B cell (primary cell): Measurements from ENCODE around the gene MLLT3. TPM values are rescaled to one million over a fixed set of nuclear protein-coding genes. Genes with fewer than 3 reads are reported as not detected.

Source experiments
- ATAC-seq: fragments of 200-7000 bp; cut with Tn5 transposase; one replicate; pipeline ENCODE4 v1.10.0; 2021; ENCODE audit warnings: low read depth, mild to moderate bottlenecking, moderate number of reproducible peaks, moderate library complexity
- CTCF ChIA-PET: fragments of 350-600 bp; sonication (Branson Sonifier 250); formaldehyde crosslinking; loops from one replicate; lab custom pipeline; 2021; ENCODE audit warnings: antibody characterized with exemption, inconsistent platforms; lab: Charles Lee
- POLR2A ChIA-PET: fragments of 350-600 bp; sonication (Branson Sonifier 250); formaldehyde crosslinking; loops from one replicate; lab custom pipeline; 2021; ENCODE audit warnings: antibody characterized with exemption; lab: Charles Lee
- DNase-seq: peaks from one replicate; pipeline ENCODE4 v3.0.0; 2013
- H2AFZ ChIP-seq: 2 replicates; pipeline ENCODE4 v1.6.1; 2012; ENCODE audit warnings: mild to moderate bottlenecking, low read depth, low read length; ENCODE audit not compliant: insufficient read depth, poor library complexity, severe bottlenecking
- H3K27ac ChIP-seq, 2 donors: 1 replicate in 1 of 2; 2 replicates in 1 of 2; pipeline ENCODE4 v1.5.1; 2012 to 2013; ENCODE audit warnings: low read length in 2 of 2, mild to moderate bottlenecking in 2 of 2, moderate library complexity in 1 of 2
- H3K27me3 ChIP-seq, 4 experiments: fragments of 200-600 bp in 1 of 4; sonication (generic) in 1 of 4; replicated peaks in 1 of 4; 1 replicate in 2 of 4; 2 replicates in 2 of 4; pipeline versions ENCODE4 v1.6.1 to v1.7.0; 2013 to 2016; ENCODE audit warnings: low read length in 3 of 4, mild to moderate bottlenecking in 2 of 4, mixed read lengths in 1 of 4, moderate library complexity in 1 of 4; ENCODE audit not compliant: insufficient read depth in 4 of 4, control insufficient read depth in 3 of 4; ENCODE audit errors: control extremely low read depth in 1 of 4
- H3K36me3 ChIP-seq, 2 experiments: replicated peaks in 1 of 2; 1 replicate in 1 of 2; 2 replicates in 1 of 2; pipeline versions ENCODE4 v1.6.1 to v1.7.1; 2013; ENCODE audit warnings: low read length in 1 of 2; ENCODE audit not compliant: insufficient read depth in 2 of 2, control insufficient read depth in 1 of 2; ENCODE audit errors: control extremely low read depth in 1 of 2, extremely low read depth in 1 of 2
- H3K4me1 ChIP-seq, 2 donors: fragments of 200-600 bp in 1 of 2; sonication (generic) in 1 of 2; 1 replicate in 1 of 2; 2 replicates in 1 of 2; pipeline versions ENCODE4 v1.5.1 to v1.6.1; 2013 to 2017; ENCODE audit warnings: low read length in 2 of 2; ENCODE audit not compliant: control insufficient read depth in 2 of 2, insufficient read depth in 2 of 2
- H3K4me2 ChIP-seq: replicated peaks from 2 replicates; pipeline ENCODE3; 2012; ENCODE audit warnings: mild to moderate bottlenecking, low read depth, low read length; ENCODE audit not compliant: poor library complexity, severe bottlenecking
- H3K4me3 ChIP-seq, 5 experiments: fragments of 200-600 bp in 1 of 5; sonication (generic) in 1 of 5; 1 replicate in 3 of 5; 2 replicates in 2 of 5; pipeline versions ENCODE4 v1.5.1 to v1.7.0; 2011 to 2016; ENCODE audit warnings: low read length in 4 of 5, mild to moderate bottlenecking in 4 of 5, low read depth in 2 of 5, control low read depth in 1 of 5, moderate library complexity in 1 of 5; ENCODE audit not compliant: insufficient read depth in 1 of 5; ENCODE audit errors: control extremely low read depth in 1 of 5, extremely low read depth in 1 of 5
- H3K79me2 ChIP-seq: fragments of 200-600 bp; sonication (generic); one replicate; pipeline ENCODE4 v1.6.0; 2016; ENCODE audit warnings: low read length; ENCODE audit not compliant: control insufficient read depth, insufficient read depth
- H3K9ac ChIP-seq: fragments of 200-600 bp; sonication (generic); 2 replicates; pipeline ENCODE4 v1.6.1; 2017; ENCODE audit warnings: mild to moderate bottlenecking, low read length, moderate library complexity
- H3K9me3 ChIP-seq, 3 donors: one replicate each; pipeline versions ENCODE4 v1.6.1 to v1.7.1; 2013; ENCODE audit warnings: low read length in 2 of 3; ENCODE audit not compliant: control insufficient read depth in 2 of 3, insufficient read depth in 1 of 3; ENCODE audit errors: control extremely low read depth in 1 of 3
- H4K20me1 ChIP-seq: 2 replicates; pipeline ENCODE4 v1.6.0; 2012; ENCODE audit warnings: mild to moderate bottlenecking, low read length; ENCODE audit not compliant: insufficient read depth, control insufficient read depth, poor library complexity, severe bottlenecking
- H3K27ac Mint-ChIP-seq: one replicate; pipeline ENCODE4 v1.8.0; 2021; ENCODE audit warnings: mixed read lengths
- H3K27me3 Mint-ChIP-seq: one replicate; pipeline ENCODE4 v1.8.0; 2021; ENCODE audit warnings: mixed read lengths
- H3K4me1 Mint-ChIP-seq: one replicate; pipeline ENCODE4 v1.8.0; 2021; ENCODE audit warnings: mixed read lengths
- H3K4me3 Mint-ChIP-seq: one replicate; pipeline ENCODE4 v1.8.0; 2021; ENCODE audit warnings: mixed read lengths
- H3K9me3 Mint-ChIP-seq: one replicate; pipeline ENCODE4 v1.8.0; 2022; ENCODE audit warnings: mixed read lengths; ENCODE audit not compliant: insufficient read depth
- EZH2 ChIP-seq: IDR thresholded peaks from 2 replicates; pipeline ENCODE4 v1.6.1; 2012; ENCODE audit warnings: borderline replicate concordance, low read depth, mild to moderate bottlenecking, moderate library complexity, low read length; ENCODE audit not compliant: insufficient read depth, poor library complexity, severe bottlenecking
- WGBS: methylation state at CpG from one replicate; pipeline ENCODE4 v1.1.5; 2013; ENCODE audit warnings: missing lambda C conversion rate; ENCODE audit not compliant: insufficient coverage; 5-methylcytosine and 5-hydroxymethylcytosine counted together
- intact Hi-C: fragments of 100-400 bp; cut with micrococcal nuclease; formaldehyde crosslinking; loops from one replicate; pipeline ENCODE4 v1.10.0; 2022
- polyA plus RNA-seq: library from polyadenylated mRNA; depleted of rRNA; stranded (reverse); fragments of >200 nt; gene quantifications from 2 replicates; pipeline ENCODE4 v1.2.3, GENCODE V29; 2012
- total RNA-seq, 2 donors: library from RNA; stranded (reverse); fragments of 120-200 nt in 1 of 2; gene quantifications; 1 replicate in 1 of 2; 2 replicates in 1 of 2; pipeline versions ENCODE4 v1.2.3 to v1.2.4, GENCODE V29; 2013 to 2022
- TF ChIP-seq, protein P1 (sequence below): fragments of 200-600 bp; IDR thresholded peaks from one replicate; pipeline ENCODE4 v1.8.0; 2022; ENCODE audit warnings: antibody characterized with exemption, mild to moderate bottlenecking

Gene MLLT3
- total and polyA plus RNA-seq, 2 donors (not counting 1 experiment from before 2014, with no cell fraction given), result 3.4 to 3.6 TPM

DNA sequence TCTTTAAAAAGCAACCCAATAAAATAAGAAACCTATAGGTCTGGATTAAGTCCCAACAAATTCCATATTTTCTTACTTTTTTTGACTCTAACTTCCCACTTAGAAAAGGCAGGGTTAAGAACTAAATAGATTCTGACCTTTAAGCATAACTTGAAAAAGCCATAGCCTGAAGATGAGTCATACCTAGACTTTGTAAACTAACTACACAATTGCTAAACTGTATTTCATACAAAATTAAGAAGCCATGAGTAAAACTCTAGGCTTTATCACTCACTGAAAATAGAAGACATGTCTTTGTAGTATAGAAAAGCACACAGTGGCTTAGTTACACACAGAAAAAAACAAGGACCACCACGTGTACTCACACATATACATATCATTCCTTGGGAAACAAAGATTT, 51.5 kb downstream of the MLLT3 start:
- Histone ChIP-seq H3K9ac (no peak overlapping the region), H3K27me3 (no peaks in the 10 kb centered on the region), H2AFZ (no peak overlapping the region), H3K79me2 (no peaks in the 10 kb centered on the region), H3K4me1 (no peaks in the 10 kb centered on the region), H4K20me1 (no peaks in the 10 kb centered on the region), H3K9me3 (no peaks in the 10 kb centered on the region), H3K27ac (no peak overlapping the region), H3K4me2 (no peak overlapping the region), H3K4me3 (no peak overlapping the region), H3K36me3 (no peaks in the 10 kb centered on the region)
- intact Hi-C loops, result no loop called here
- Mint-ChIP-seq H3K27ac (no peak overlapping the region), H3K9me3 (peaks cover 2% of the 10 kb centered on the region), H3K27me3 (peaks cover 6% of the 10 kb centered on the region), H3K4me1 (no peaks in the 10 kb centered on the region), H3K4me3 (no peak overlapping the region)
- WGBS, result no CpG with 5 or more reads among the region's 1 CpG
- ATAC-seq (no peak), DNase-seq (no peak)
- CTCF ChIA-PET, result interaction anchor here (0.7 kb wide), 1 partner anchor 26 kb away, joined by 3 read pairs; no protein-coding TSS in a partner anchor
- TF ChIP-seq, protein P1, sequence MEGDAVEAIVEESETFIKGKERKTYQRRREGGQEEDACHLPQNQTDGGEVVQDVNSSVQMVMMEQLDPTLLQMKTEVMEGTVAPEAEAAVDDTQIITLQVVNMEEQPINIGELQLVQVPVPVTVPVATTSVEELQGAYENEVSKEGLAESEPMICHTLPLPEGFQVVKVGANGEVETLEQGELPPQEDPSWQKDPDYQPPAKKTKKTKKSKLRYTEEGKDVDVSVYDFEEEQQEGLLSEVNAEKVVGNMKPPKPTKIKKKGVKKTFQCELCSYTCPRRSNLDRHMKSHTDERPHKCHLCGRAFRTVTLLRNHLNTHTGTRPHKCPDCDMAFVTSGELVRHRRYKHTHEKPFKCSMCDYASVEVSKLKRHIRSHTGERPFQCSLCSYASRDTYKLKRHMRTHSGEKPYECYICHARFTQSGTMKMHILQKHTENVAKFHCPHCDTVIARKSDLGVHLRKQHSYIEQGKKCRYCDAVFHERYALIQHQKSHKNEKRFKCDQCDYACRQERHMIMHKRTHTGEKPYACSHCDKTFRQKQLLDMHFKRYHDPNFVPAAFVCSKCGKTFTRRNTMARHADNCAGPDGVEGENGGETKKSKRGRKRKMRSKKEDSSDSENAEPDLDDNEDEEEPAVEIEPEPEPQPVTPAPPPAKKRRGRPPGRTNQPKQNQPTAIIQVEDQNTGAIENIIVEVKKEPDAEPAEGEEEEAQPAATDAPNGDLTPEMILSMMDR, result no peak
- TF ChIP-seq EZH2, result no peak
- POLR2A ChIA-PET, result no interaction called here

DNA sequence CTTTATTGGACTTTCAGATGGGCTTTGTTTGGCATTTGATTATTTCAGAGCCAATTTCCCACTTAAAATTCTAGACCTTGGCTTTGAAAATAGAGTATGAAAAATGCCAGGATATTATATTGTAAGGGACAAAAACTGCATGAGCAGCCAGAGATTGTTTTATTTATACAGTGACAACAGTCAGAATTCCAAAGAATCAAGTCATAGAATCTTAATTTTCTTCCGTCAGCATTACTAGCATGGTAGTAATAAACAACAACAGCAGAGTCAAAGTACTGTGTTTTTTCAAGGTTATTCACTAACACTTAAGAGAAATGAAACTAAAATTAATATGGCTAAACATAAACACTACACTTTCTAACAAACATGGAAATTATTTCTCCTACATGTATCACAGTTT, 52.2 kb downstream of the MLLT3 start:
- no peak overlapping the region for H3K9ac ChIP-seq
- no peak for ATAC-seq
- intact Hi-C loops, result no loop called here
- no peaks in the 10 kb centered on the region for H3K36me3 ChIP-seq
- H3K4me1 Mint-ChIP-seq, result no peaks in the 10 kb centered on the region
- H3K27ac Mint-ChIP-seq, result no peak overlapping the region
- WGBS, result no CpG with 5 or more reads among the region's 1 CpG
- H4K20me1 ChIP-seq, result no peaks in the 10 kb centered on the region
- ChIA-PET POLR2A (no interaction called here), CTCF (no interaction called here)
- no peak overlapping the region for H2AFZ ChIP-seq
- no peaks in the 10 kb centered on the region for H3K9me3 ChIP-seq
- H3K27me3 ChIP-seq, result no peaks in the 10 kb centered on the region
- no peaks in the 10 kb centered on the region for H3K79me2 ChIP-seq
- peaks cover 6% of the 10 kb centered on the region for H3K27me3 Mint-ChIP-seq
- H3K9me3 Mint-ChIP-seq, result peaks cover under 1% of the 10 kb centered on the region
- DNase-seq, result no peak
- H3K4me1 ChIP-seq, result no peaks in the 10 kb centered on the region
- no peak overlapping the region for H3K4me3 Mint-ChIP-seq
- no peak overlapping the region for H3K4me3 ChIP-seq
- no peak for TF ChIP-seq EZH2
- TF ChIP-seq, protein P1, result no peak
- no peak overlapping the region for H3K27ac ChIP-seq
- H3K4me2 ChIP-seq, result no peak overlapping the region
